Pancreas (tissue), 10 donors: ENCODE measurements around the gene MED10. TPM values are rescaled to one million over a fixed set of nuclear protein-coding genes. Genes with fewer than 3 reads are reported as not detected.

Experiments
- ATAC-seq, 4 donors: fragments of 200-7000 bp; cut with Tn5 transposase; one replicate each; pipeline versions ENCODE4 v1.8.0 to v1.9.1; 2020; ENCODE audit warnings: mild to moderate bottlenecking in 4 of 4, moderate library complexity in 4 of 4
- DNase-seq, 6 donors: peaks; one replicate each; pipeline ENCODE4 v3.0.0-alpha.2; 2020
- FAIRE-seq: peaks from 2 replicates; lab custom pipeline; 2012; peaks lifted over from hg19 to GRCh38; lab: Jason Lieb, UNC
- H3K27ac ChIP-seq, 4 donors: fragments of 200-600 bp; sonication (generic); 1 replicate in 3 of 4; 2 replicates in 1 of 4; pipeline versions ENCODE4 v1.5.0 to v1.8.0; 2020
- H3K27me3 ChIP-seq, 4 donors: fragments of 200-600 bp; one replicate each; pipeline ENCODE4 v1.8.0; 2021
- H3K36me3 ChIP-seq, 3 donors: fragments of 200-600 bp; sonication (generic) in 1 of 3; one replicate each; pipeline versions ENCODE4 v1.5.0 to v1.8.0; 2020 to 2021
- H3K4me1 ChIP-seq, 3 donors: fragments of 200-600 bp; one replicate each; pipeline ENCODE4 v1.8.0; 2021
- H3K4me3 ChIP-seq, 4 donors: fragments of 200-600 bp; sonication (generic) in 2 of 4; one replicate each; pipeline versions ENCODE4 v1.5.0 to v1.8.0; 2020 to 2021
- H3K9me3 ChIP-seq, 4 donors: fragments of 200-600 bp; one replicate each; pipeline ENCODE4 v1.8.0; 2021
- WGBS, 2 donors: extraction: QIAGEN DNeasy Blood & Tissue Kit; methylation state at CpG; one replicate each; pipeline ENCODE4 v1.1.7; 2013; 5-methylcytosine and 5-hydroxymethylcytosine counted together
- intact Hi-C, 3 donors: fragments of 100-400 bp; cut with DNase I; formaldehyde crosslinking; loops; one replicate each; pipeline versions ENCODE4 v1.11.1 to v1.14.2; 2022
- polyA plus RNA-seq, 2 donors: library from polyadenylated mRNA; stranded (reverse); fragments of 200-250 nt; gene quantifications; one replicate each; pipeline ENCODE4 v1.2.3, GENCODE V29; 2013
- total RNA-seq, 6 donors: library from RNA; stranded (reverse); fragmentation: NEBNext Ultra II Directional in 4 of 6; extraction: Animal tissue kit (Norgen Biotek cat#: 25700) in 4 of 6; gene quantifications; one replicate each; pipeline versions ENCODE4 v1.2.1 to v1.2.4, GENCODE V29; 2021 to 2023
- TF ChIP-seq, protein P1 (sequence below), 4 donors: fragments of 200-600 bp; sonication (generic) in 3 of 4; IDR thresholded peaks; one replicate each; pipeline versions ENCODE4 v1.5.0 to v1.8.0; 2021; ENCODE audit warnings: antibody characterized with exemption in 4 of 4
- donor health status: healthy with polysubstance abuse.
- donor health status: DM: no; HTN: no; CAD: no; lungs with moderate emphysema.
- donor health status: DM: no; HTN: no; CAD: no.
- donor health status: control.
- donor health status: control.
- donor health status: Bipolar disorder and iron deficiency.
- donor health status: DM: yes; HTN: yes; CAD: no.
- donor health status: DM: no; HTN: no; CAD: no.
- donor health status: DM: no; HTN: no; CAD: no.
- donor health status: DM: yes; HTN: yes; CAD: no.

MED10 gene
- total and polyA plus RNA-seq, 8 donors: 10.9 to 25.1 (median 15.0) TPM

DNA sequence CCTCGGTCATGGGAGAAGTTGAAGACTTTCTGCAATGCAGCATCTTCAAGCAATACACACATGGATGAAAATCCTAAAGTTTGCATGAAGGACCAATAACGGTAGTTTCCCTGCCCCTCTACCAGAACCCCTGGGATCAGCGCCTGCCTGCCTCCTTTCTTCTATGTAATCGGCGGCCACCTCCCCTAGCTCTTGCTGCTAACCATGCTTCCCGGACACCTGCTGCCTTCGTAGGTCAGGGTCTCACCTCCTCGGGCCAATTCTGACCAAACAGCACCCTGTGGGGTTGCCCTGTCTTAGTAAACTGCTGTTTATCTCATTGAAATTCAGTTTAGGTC, 388 bp upstream of the MED10 start:
- Histone ChIP-seq H3K27ac (no peak overlapping the region), H3K27me3 (no peaks in the 10 kb centered on the region), H3K36me3 (peaks cover 0 to 17% (median 0%) of the 10 kb centered on the region in 3 donors), H3K9me3 (no peaks in the 10 kb centered on the region), H3K4me1 (peaks cover 0 to 13% (median 4%) of the 10 kb centered on the region in 3 donors), H3K4me3 (peak overlapping the region; percentile 91 to 99 (median 96))
- peak in 1 of 6 donors; percentile 36 for DNase-seq
- ATAC-seq: peak in 1 of 4 donors; percentile 9
- TF ChIP-seq, protein P1, sequence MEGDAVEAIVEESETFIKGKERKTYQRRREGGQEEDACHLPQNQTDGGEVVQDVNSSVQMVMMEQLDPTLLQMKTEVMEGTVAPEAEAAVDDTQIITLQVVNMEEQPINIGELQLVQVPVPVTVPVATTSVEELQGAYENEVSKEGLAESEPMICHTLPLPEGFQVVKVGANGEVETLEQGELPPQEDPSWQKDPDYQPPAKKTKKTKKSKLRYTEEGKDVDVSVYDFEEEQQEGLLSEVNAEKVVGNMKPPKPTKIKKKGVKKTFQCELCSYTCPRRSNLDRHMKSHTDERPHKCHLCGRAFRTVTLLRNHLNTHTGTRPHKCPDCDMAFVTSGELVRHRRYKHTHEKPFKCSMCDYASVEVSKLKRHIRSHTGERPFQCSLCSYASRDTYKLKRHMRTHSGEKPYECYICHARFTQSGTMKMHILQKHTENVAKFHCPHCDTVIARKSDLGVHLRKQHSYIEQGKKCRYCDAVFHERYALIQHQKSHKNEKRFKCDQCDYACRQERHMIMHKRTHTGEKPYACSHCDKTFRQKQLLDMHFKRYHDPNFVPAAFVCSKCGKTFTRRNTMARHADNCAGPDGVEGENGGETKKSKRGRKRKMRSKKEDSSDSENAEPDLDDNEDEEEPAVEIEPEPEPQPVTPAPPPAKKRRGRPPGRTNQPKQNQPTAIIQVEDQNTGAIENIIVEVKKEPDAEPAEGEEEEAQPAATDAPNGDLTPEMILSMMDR (IDR thresholded peaks at IDR 0.05): no peak
- intact Hi-C loops: no loop called here
- WGBS, 2 donors: 12% methylated on average over 8 of the region's 8 CpGs
- FAIRE-seq: no peak

DNA sequence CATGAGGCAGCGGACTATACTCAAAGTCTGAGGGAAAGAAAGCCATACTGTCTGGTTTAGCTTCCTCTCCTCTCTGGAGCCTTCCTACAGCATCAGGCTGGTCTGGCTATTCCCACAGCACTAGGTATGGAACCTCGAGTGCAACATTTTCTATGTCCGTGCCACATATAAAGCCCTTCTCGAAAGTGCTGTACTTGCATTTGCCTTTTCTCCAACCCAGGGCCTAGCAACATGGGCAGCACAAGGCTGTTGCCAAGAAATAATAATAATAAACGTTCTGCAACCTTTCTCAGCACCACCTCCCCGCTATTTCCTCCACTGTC, 804 bp downstream of the MED10 start:
- intact Hi-C loops: no loop called here
- peak overlapping the region in 1 of 4 donors; percentile 66 for H3K27ac ChIP-seq
- no peak for FAIRE-seq

DNA sequence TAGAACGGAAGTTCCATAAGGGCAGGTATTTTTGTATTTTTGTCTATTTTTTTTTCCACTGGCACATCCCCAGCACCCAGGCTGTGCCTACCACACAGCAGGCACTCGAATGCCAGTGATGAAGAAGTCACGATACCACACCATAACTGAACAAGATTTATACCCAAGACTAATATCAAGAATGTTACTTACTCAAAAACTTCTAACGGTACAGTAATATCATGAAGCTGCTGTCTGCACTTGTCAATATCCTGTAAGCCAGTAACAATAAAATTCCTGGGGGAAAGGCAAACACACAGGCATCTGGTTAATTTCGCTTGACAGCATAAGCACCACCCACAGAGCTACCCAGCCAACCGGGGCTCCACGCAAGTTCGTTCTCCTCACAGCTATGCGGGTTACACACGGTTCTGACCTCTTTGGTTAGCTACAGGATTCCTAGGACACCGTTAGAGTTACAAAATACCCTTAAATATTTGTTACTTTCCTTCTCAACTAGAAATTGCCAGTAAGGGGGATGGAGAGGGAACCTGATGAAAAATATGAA, 1.3 kb downstream of the MED10 start:
- H3K36me3 ChIP-seq: peaks cover 2 to 34% (median 2%) of the 10 kb centered on the region in 3 donors
- DNase-seq (peak in 1 of 6 donors; percentile 8), ATAC-seq (no peak), FAIRE-seq (no peak)
- TF ChIP-seq, protein P1 (IDR thresholded peaks at IDR 0.05): no peak
- H3K27me3 ChIP-seq: no peaks in the 10 kb centered on the region
- 79 to 81% methylated on average over 11 of the region's 11 CpGs for WGBS, 2 donors
- intact Hi-C loops: no loop called here
- no peak overlapping the region for H3K27ac ChIP-seq
- peak overlapping the region; percentile 91 to 99 (median 96) for H3K4me3 ChIP-seq
- no peaks in the 10 kb centered on the region for H3K9me3 ChIP-seq
- peaks cover 0 to 13% (median 4%) of the 10 kb centered on the region in 3 donors for H3K4me1 ChIP-seq

More for the DNA sequence above, 804 bp downstream of the MED10 start:
- Histone ChIP-seq H3K36me3 (peaks cover 0 to 29% (median under 1%) of the 10 kb centered on the region in 3 donors), H3K9me3 (no peaks in the 10 kb centered on the region), H3K27me3 (no peaks in the 10 kb centered on the region), H3K4me3 (peak overlapping the region; percentile 91 to 99 (median 96)), H3K4me1 (peaks cover 0 to 13% (median 4%) of the 10 kb centered on the region in 3 donors)
- TF ChIP-seq, protein P1 (IDR thresholded peaks at IDR 0.05): no peak
- no peak for DNase-seq
- 27 to 29% methylated on average over 6 of the region's 6 CpGs for WGBS, 2 donors
- ATAC-seq: peak in 1 of 4 donors; percentile 1

DNA sequence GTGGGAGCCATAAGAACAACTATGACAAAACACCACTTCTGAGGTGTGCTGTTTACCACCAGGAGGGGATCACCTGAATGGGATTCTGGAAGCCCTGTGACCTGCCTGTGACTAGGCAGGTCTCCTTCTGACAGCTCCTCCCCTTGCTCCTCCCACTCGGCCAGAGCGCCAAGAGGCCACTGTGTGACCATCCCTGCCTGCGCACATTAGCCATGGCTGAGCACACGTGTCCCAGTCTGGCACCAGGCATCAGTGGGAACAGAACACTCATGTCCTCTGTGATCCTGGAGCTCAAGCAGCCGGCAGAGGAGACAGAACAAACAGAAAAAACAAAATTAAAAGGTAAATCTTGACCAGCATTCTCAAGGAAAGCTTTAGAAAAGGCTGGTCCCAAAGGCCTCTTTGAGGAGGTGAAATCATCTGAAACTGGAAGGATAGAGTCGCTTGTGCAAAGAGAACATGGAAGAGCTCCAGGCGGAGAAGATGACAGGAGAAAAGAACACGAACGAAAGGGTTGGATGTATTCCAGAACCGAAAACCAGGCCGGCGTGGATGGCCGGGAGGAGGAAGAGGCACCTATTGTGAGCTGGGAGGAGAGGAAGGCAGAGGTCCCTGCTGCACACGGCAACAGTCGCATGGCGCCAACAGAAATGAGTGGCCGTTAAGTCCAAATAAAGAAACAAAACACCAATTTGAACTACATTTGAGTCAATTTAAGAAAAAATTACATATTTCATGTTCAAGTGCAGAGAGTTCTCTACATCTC, 5.1 kb downstream of the MED10 start:
- ATAC-seq: no peak
- intact Hi-C loops: no loop called here
- 92 to 93% methylated on average over 17 of the region's 17 CpGs for WGBS, 2 donors
- Histone ChIP-seq H3K27me3 (no peaks in the 10 kb centered on the region), H3K9me3 (no peaks in the 10 kb centered on the region), H3K36me3 (peaks cover 2 to 58% (median 13%) of the 10 kb centered on the region in 3 donors), H3K4me3 (no peak overlapping the region), H3K4me1 (peaks cover 0 to 8% (median 4%) of the 10 kb centered on the region in 3 donors), H3K27ac (no peak overlapping the region)
- DNase-seq: peak in 1 of 6 donors; percentile 32
- no peak for FAIRE-seq
- TF ChIP-seq, protein P1 (IDR thresholded peaks at IDR 0.05): no peak
